Measurements from ENCODE around the gene SPTA1.

Gene SPTA1

GRCh38 chr1:158611916-158612315, 74.6 kb downstream of the SPTA1 start:
- H3K27ac ChIP-seq: no peak overlapping the region

DNA sequence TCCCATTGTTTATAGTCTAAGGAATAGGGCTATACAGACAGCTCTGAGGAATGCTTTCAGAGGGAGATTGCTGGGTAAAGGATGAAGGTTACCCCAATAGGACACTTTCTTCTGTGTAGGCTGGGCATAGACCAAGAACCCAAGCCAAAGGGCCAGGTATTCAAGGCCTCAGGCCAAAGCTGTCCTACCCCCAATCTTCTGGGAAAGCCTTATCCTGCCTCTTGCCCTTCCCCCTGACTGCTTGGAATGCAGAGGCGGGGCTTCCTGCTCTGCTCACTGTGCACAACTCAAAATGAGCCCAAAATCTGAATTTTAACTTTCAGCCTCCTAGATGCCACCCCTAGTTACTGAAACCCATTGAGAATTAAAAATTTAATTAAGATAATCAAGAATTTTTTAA, 79.2 kb downstream of the SPTA1 start:
- no peak overlapping the region for H3K27ac ChIP-seq
- TF ChIP-seq, protein P1, sequence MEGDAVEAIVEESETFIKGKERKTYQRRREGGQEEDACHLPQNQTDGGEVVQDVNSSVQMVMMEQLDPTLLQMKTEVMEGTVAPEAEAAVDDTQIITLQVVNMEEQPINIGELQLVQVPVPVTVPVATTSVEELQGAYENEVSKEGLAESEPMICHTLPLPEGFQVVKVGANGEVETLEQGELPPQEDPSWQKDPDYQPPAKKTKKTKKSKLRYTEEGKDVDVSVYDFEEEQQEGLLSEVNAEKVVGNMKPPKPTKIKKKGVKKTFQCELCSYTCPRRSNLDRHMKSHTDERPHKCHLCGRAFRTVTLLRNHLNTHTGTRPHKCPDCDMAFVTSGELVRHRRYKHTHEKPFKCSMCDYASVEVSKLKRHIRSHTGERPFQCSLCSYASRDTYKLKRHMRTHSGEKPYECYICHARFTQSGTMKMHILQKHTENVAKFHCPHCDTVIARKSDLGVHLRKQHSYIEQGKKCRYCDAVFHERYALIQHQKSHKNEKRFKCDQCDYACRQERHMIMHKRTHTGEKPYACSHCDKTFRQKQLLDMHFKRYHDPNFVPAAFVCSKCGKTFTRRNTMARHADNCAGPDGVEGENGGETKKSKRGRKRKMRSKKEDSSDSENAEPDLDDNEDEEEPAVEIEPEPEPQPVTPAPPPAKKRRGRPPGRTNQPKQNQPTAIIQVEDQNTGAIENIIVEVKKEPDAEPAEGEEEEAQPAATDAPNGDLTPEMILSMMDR (conservative IDR thresholded peaks at IDR 0.05): no peak

More at GRCh38 chr1:158611916-158612315, 74.6 kb downstream of the SPTA1 start:
- TF ChIP-seq, protein P1 (conservative IDR thresholded peaks at IDR 0.05): no peak

DNA sequence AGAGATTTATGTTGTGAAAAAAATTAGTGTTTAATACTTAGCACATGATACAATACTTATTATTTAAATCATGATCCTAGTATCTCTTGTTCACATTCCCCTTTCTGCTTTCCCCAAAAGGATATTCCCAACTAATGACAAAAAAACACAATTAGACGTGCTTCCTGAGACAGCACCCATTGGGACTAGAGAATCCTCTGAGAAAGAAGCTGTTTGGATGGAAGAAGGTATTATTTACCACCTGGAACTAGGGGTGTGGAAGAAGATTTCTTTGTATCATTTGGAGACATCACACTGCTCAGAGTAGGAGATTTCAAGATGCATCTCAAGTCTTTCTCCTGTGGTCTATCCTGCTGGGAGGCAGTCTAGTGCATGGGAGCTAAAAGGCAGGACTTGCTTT, 81.5 kb downstream of the SPTA1 start, which contains the start of gene OR10Z1:
OR10Z1 (plus strand) TSS at position 301 of the 400 bp plus-strand sequence. CDS start 1,171 bp downstream, outside the sequence.
- TF ChIP-seq, protein P1 (conservative IDR thresholded peaks at IDR 0.05): no peak
- no peak within 1 kb of the TSS for H3K27ac ChIP-seq

- TF ChIP-seq, protein P1 (conservative IDR thresholded peaks at IDR 0.05): no peak
- H3K27ac ChIP-seq: no peak overlapping the region
Measured at GRCh38 chr1:158600735-158601134, 85.8 kb downstream of the SPTA1 start.

GRCh38 chr1:158586942-158587341, 99.6 kb downstream of the SPTA1 start:
- TF ChIP-seq, protein P1 (conservative IDR thresholded peaks at IDR 0.05): no peak
- H3K27ac ChIP-seq: no peak overlapping the region

- TF ChIP-seq, protein P1 (conservative IDR thresholded peaks at IDR 0.05): no peak
- H3K27ac ChIP-seq: no peak overlapping the region
Measured at GRCh38 chr1:158583962-158584361, 102.6 kb downstream of the SPTA1 start.

DNA sequence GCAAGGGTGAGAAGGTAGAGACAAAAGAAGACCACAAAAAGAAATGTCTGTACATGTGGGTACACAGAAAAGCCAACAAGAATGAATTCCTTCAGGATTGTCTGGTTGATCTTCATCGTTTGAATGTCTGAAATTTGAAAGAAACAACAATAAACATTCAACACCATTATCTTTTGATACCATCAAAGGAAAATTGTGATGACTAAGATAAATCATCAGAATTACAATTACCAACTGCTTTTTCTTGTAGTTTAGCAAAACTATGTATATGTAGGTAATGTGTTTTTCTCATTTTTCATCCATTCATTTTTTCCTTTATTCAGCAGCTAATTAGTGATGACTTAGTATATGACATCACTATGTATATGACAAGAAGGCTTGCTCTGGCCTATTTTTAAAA, 106.8 kb downstream of the SPTA1 start, which contains the start of gene OR10X1:
OR10X1 (minus strand) TSS at position 167 of the 400 bp plus-strand sequence; CDS start at position 167, 0 bp downstream.
- no peak within 1 kb of the TSS for H3K27ac ChIP-seq
- TF ChIP-seq, protein P1 (conservative IDR thresholded peaks at IDR 0.05): no peak

All from VCaP (cell line).